ENCODE data around the gene SH2D2A.

DNA sequence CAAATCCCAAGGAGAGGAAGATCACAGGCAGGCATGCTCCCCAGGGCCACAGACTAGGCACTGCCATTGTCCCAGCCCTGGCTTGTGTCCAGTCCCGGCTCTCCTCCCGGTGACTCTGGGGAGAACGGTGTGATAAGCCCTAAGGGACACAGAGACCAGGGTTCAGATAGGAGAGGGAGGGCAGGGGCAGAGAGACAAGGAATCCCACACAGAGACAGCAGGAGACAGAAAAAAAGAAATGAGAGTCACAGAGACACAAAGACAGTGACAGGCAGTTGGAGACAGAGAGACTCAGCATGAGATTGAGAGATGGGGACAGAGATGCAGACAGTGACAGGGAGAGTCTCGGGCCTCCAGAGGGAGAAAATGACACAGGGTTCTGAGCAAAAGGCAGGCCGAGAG, 41.9 kb upstream of the SH2D2A start:
- no peak for TF ChIP-seq MYC (IDR thresholded peaks at IDR 0.05; ENCODE audit: low read depth, low read length)
- TF ChIP-seq, protein P1, sequence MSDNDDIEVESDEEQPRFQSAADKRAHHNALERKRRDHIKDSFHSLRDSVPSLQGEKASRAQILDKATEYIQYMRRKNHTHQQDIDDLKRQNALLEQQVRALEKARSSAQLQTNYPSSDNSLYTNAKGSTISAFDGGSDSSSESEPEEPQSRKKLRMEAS (IDR thresholded peaks at IDR 0.05; ENCODE audit: low read depth, low read length): no peak
- TF ChIP-seq, protein P2, sequence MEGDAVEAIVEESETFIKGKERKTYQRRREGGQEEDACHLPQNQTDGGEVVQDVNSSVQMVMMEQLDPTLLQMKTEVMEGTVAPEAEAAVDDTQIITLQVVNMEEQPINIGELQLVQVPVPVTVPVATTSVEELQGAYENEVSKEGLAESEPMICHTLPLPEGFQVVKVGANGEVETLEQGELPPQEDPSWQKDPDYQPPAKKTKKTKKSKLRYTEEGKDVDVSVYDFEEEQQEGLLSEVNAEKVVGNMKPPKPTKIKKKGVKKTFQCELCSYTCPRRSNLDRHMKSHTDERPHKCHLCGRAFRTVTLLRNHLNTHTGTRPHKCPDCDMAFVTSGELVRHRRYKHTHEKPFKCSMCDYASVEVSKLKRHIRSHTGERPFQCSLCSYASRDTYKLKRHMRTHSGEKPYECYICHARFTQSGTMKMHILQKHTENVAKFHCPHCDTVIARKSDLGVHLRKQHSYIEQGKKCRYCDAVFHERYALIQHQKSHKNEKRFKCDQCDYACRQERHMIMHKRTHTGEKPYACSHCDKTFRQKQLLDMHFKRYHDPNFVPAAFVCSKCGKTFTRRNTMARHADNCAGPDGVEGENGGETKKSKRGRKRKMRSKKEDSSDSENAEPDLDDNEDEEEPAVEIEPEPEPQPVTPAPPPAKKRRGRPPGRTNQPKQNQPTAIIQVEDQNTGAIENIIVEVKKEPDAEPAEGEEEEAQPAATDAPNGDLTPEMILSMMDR (IDR thresholded peaks at IDR 0.05; ENCODE audit: low read depth, low read length): no peak

All from NB4 (cell line).